SH-SY5Y (cell line): ENCODE data around the gene RPL5.

Experiments
- GATA2 ChIP-seq: IDR thresholded peaks from 2 replicates; pipeline ENCODE4 v1.6.1; 2011; ENCODE audit warnings: mild to moderate bottlenecking, low read depth, low read length
- GATA3 ChIP-seq: IDR thresholded peaks from 2 replicates; pipeline ENCODE4 v1.6.1; 2011; ENCODE audit warnings: low read depth, mild to moderate bottlenecking, low read length, moderate library complexity

GRCh38 chr1:92822879-92823278, 9.0 kb upstream of the RPL5 start:
- no peak for TF ChIP-seq GATA3
- TF ChIP-seq GATA2, result no peak
